Measurements from ENCODE around the gene ANAPC5.

GRCh38 chr12:121325922-121326396 is 26.3 kb downstream of the ANAPC5 start:
- TF ChIP-seq CTCF (IDR thresholded peaks at IDR 0.05; ENCODE audit: low read depth, low read length, poor library complexity, severe bottlenecking) (no peak), EZH2phosphoT487 (IDR thresholded peaks at IDR 0.05; ENCODE audit: borderline replicate concordance, low read length) (no peak)

All from DOHH2 (cell line).